Activated B cell treated with CpG ODN at 0.5 μM for 24 hours (primary cell): ENCODE data around the gene SMAD3. TPM values are rescaled to one million over a fixed set of nuclear protein-coding genes. Genes with fewer than 3 reads are reported as not detected.
A peak's percentile ranks its signal among the peaks of the same experiment; 100 is the strongest.

ENCODE experiments used
- ATAC-seq: fragments of 200-7000 bp; cut with Tn5 transposase; one replicate; pipeline ENCODE4 v1.10.0; 2021; ENCODE audit warnings: low read depth, mild to moderate bottlenecking, moderate library complexity
- CTCF ChIA-PET: fragments of 350-600 bp; sonication (Branson Sonifier 250); formaldehyde crosslinking; loops from one replicate; lab custom pipeline; 2021; ENCODE audit warnings: antibody characterized with exemption; lab: Charles Lee
- POLR2A ChIA-PET: fragments of 350-600 bp; sonication (Branson Sonifier 250); formaldehyde crosslinking; loops from one replicate; lab custom pipeline; 2021; ENCODE audit warnings: antibody characterized with exemption; lab: Charles Lee
- DNase-seq: peaks from one replicate; pipeline ENCODE4 v3.0.0; 2022
- H3K27ac Mint-ChIP-seq: one replicate; pipeline ENCODE4 v1.8.0; 2020; ENCODE audit warnings: mixed read lengths
- H3K27me3 Mint-ChIP-seq: one replicate; pipeline ENCODE4 v1.8.0; 2021; ENCODE audit warnings: mixed read lengths
- H3K36me3 Mint-ChIP-seq: one replicate; pipeline ENCODE4 v1.8.0; 2021; ENCODE audit warnings: low read depth, mixed read lengths
- H3K4me1 Mint-ChIP-seq: one replicate; pipeline ENCODE4 v1.8.0; 2021; ENCODE audit warnings: mixed read lengths
- H3K4me3 Mint-ChIP-seq: one replicate; pipeline ENCODE4 v1.8.0; 2020; ENCODE audit warnings: mild to moderate bottlenecking, mixed read lengths
- H3K9me3 Mint-ChIP-seq: one replicate; pipeline ENCODE4 v1.8.0; 2020; ENCODE audit warnings: mixed read lengths
- intact Hi-C: fragments of 100-400 bp; cut with micrococcal nuclease; formaldehyde crosslinking; loops from one replicate; pipeline ENCODE4 v1.15.1; 2024
- total RNA-seq: library from RNA; stranded (reverse); gene quantifications from 2 replicates; pipeline ENCODE4 v1.2.3, GENCODE V29; 2022
- TF ChIP-seq, protein P1 (sequence below): fragments of 200-600 bp; IDR thresholded peaks from one replicate; pipeline ENCODE4 v1.8.0; 2022; ENCODE audit warnings: antibody characterized with exemption, mild to moderate bottlenecking

The SMAD3 gene
- total RNA-seq, 1 donor from 2014 or later = 118 TPM

DNA sequence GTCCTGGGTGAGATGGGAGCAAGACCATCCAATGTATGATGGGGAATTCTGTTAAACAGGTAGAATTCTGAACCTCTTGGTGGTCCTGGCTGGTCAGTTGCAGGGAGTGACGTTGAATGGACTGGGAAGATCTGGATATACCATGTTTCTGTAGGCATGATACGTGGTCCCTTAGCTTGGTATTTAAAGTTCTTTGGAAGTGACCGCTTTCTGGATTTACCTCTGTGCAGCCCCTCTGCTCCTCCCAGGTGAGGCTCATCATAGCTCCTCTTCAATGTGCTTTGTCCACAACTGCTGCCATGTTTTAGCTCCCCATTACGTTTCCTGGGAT lies 37.2 kb downstream of the SMAD3 start:
- TF ChIP-seq, protein P1, sequence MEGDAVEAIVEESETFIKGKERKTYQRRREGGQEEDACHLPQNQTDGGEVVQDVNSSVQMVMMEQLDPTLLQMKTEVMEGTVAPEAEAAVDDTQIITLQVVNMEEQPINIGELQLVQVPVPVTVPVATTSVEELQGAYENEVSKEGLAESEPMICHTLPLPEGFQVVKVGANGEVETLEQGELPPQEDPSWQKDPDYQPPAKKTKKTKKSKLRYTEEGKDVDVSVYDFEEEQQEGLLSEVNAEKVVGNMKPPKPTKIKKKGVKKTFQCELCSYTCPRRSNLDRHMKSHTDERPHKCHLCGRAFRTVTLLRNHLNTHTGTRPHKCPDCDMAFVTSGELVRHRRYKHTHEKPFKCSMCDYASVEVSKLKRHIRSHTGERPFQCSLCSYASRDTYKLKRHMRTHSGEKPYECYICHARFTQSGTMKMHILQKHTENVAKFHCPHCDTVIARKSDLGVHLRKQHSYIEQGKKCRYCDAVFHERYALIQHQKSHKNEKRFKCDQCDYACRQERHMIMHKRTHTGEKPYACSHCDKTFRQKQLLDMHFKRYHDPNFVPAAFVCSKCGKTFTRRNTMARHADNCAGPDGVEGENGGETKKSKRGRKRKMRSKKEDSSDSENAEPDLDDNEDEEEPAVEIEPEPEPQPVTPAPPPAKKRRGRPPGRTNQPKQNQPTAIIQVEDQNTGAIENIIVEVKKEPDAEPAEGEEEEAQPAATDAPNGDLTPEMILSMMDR = no peak
- no peak for DNase-seq

GRCh38 chr15:67103021-67103420 lies 37.6 kb downstream of the SMAD3 start:
- H3K9me3 Mint-ChIP-seq = no peaks in the 10 kb centered on the region
- POLR2A ChIA-PET = interaction anchor here (0.6 to 28.6 kb wide), 9 partner anchors 7 to 48 kb away, joined by 3 to 1703 read pairs (median 8); partner anchors contain the start of gene SMAD3
- peaks cover 29% of the 10 kb centered on the region for H3K36me3 Mint-ChIP-seq
- intact Hi-C loops = no loop called here
- DNase-seq = no peak
- no peaks in the 10 kb centered on the region for H3K27me3 Mint-ChIP-seq
- CTCF ChIA-PET = interaction anchor here (1.4 to 7.9 kb wide), 2 partner anchors 10 to 20 kb away, joined by 5 to 70 read pairs; no protein-coding TSS in a partner anchor
- no peak overlapping the region for H3K27ac Mint-ChIP-seq
- TF ChIP-seq, protein P1 = no peak
- H3K4me3 Mint-ChIP-seq = peak overlapping the region; percentile 30
- ATAC-seq = no peak
- H3K4me1 Mint-ChIP-seq = peaks cover 23% of the 10 kb centered on the region

More for the DNA sequence above, 37.2 kb downstream of the SMAD3 start:
- no peaks in the 10 kb centered on the region for H3K27me3 Mint-ChIP-seq
- no peaks in the 10 kb centered on the region for H3K9me3 Mint-ChIP-seq
- peak overlapping the region; percentile 30 for H3K4me3 Mint-ChIP-seq
- peaks cover 31% of the 10 kb centered on the region for H3K36me3 Mint-ChIP-seq
- POLR2A ChIA-PET = interaction anchor here (1.0 to 28.6 kb wide), 9 partner anchors 8 to 152 kb away, joined by 3 to 1703 read pairs (median 8); partner anchors contain the start of genes AAGAB, IQCH and SMAD3
- H3K27ac Mint-ChIP-seq = no peak overlapping the region
- no peak for ATAC-seq
- CTCF ChIA-PET = interaction anchor here (1.4 to 7.9 kb wide), 2 partner anchors 9 to 19 kb away, joined by 5 to 70 read pairs; no protein-coding TSS in a partner anchor
- H3K4me1 Mint-ChIP-seq = peaks cover 27% of the 10 kb centered on the region
- intact Hi-C loops = no loop called here

DNA sequence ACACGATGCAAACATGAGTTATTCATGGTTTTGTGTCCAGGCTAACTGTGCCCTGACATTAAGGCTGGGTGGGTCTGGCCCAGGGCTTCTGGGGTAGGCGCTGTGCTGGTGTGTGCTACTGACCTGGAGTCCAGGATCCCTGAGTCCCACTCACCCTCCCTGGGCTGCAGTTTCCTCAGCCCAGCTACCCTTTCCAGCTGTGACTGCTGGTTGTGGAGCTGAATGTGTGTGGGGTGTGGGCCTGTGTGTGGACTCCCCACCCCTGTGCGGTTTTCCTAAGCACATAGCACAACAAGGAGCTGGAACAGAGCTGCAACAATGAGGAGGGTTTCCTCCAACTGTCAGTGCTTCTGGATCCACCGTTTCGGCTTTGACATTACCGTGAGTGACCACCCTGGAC lies 38.0 kb downstream of the SMAD3 start:
- intact Hi-C loops = no loop called here
- H3K4me3 Mint-ChIP-seq = peak overlapping the region; percentile 52
- TF ChIP-seq, protein P1 = no peak
- H3K27ac Mint-ChIP-seq = no peak overlapping the region
- ChIA-PET POLR2A (interaction anchor here (0.6 to 28.6 kb wide), 7 partner anchors 10 to 47 kb away, joined by 3 to 1703 read pairs (median 8); partner anchors contain the start of gene SMAD3), CTCF (interaction anchor here (1.4 to 7.9 kb wide), 2 partner anchors 10 to 20 kb away, joined by 5 to 70 read pairs; no protein-coding TSS in a partner anchor)
- H3K4me1 Mint-ChIP-seq = peaks cover 19% of the 10 kb centered on the region
- no peaks in the 10 kb centered on the region for H3K9me3 Mint-ChIP-seq
- no peaks in the 10 kb centered on the region for H3K27me3 Mint-ChIP-seq
- peaks cover 31% of the 10 kb centered on the region for H3K36me3 Mint-ChIP-seq
- no peak for DNase-seq
- ATAC-seq = no peak

DNA sequence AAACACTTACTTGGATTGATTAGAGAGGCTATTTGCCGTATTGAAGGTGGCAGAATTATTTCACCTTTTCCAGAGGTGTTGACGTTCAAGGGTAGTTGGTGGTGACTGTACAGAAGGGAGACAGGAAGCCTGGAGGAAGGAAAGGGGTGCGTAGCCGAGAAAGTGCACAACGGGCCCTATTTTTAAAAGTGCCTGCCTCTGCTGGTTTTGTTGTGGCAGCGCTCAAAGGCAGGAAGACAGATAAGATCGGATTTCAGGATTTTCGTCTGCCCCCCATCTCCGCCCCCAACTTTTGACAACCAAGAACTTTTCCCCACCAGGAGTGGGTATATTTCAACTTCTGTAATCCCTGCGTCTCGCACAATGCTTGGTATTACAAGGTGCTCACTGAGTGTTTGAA lies 38.5 kb downstream of the SMAD3 start:
- no peak for ATAC-seq
- TF ChIP-seq, protein P1 = no peak
- H3K27me3 Mint-ChIP-seq = no peaks in the 10 kb centered on the region
- H3K4me1 Mint-ChIP-seq = peaks cover 14% of the 10 kb centered on the region
- intact Hi-C loops = no loop called here
- ChIA-PET CTCF (interaction anchor here (1.6 to 7.9 kb wide), 2 partner anchors 20 to 23 kb away, joined by 6 to 70 read pairs; no protein-coding TSS in a partner anchor), POLR2A (interaction anchor here (1.2 to 28.6 kb wide), 4 partner anchors 10 to 31 kb away, joined by 5 to 1703 read pairs (median 54); partner anchors contain the start of gene SMAD3)
- H3K27ac Mint-ChIP-seq = no peak overlapping the region
- no peaks in the 10 kb centered on the region for H3K9me3 Mint-ChIP-seq
- DNase-seq = no peak
- H3K4me3 Mint-ChIP-seq = peak overlapping the region; percentile 52
- H3K36me3 Mint-ChIP-seq = peaks cover 31% of the 10 kb centered on the region

GRCh38 chr15:67104510-67104909 lies 39.1 kb downstream of the SMAD3 start:
- CTCF ChIA-PET = interaction anchor here (1.6 kb wide), 1 partner anchor 24 kb away, joined by 6 read pairs; no protein-coding TSS in a partner anchor
- H3K36me3 Mint-ChIP-seq = peaks cover 28% of the 10 kb centered on the region
- no peaks in the 10 kb centered on the region for H3K27me3 Mint-ChIP-seq
- DNase-seq (no peak), ATAC-seq (no peak)
- peaks cover 8% of the 10 kb centered on the region for H3K4me1 Mint-ChIP-seq
- H3K9me3 Mint-ChIP-seq = no peaks in the 10 kb centered on the region
- intact Hi-C loops = no loop called here
- H3K27ac Mint-ChIP-seq = no peak overlapping the region
- POLR2A ChIA-PET = interaction anchor here (1.2 to 28.6 kb wide), 4 partner anchors 9 to 23 kb away, joined by 3 to 1703 read pairs (median 52); partner anchors contain the start of gene SMAD3
- peak overlapping the region; percentile 52 for H3K4me3 Mint-ChIP-seq
- TF ChIP-seq, protein P1 = no peak
